Right lobe of liver (tissue), 6 donors: Measurements from ENCODE around the gene C16orf82. TPM values are rescaled to one million over a fixed set of nuclear protein-coding genes. Genes with fewer than 3 reads are reported as not detected.
"Not testable (repeated sequence)": the region's sequence is repeated elsewhere in the genome, so short reads cannot be mapped to it uniquely, and the experiment has no call there.

Source experiments
- ATAC-seq, 4 donors: fragments of 200-7000 bp; cut with Tn5 transposase; one replicate each; pipeline ENCODE4 v1.9.1; 2020; ENCODE audit warnings: mild to moderate bottlenecking in 4 of 4, moderate library complexity in 4 of 4
- DNase-seq, 3 donors: peaks; one replicate each; pipeline ENCODE4 v3.0.0-alpha.2; 2020
- H3K27ac ChIP-seq, 3 donors: fragments of 200-600 bp; one replicate each; pipeline ENCODE4 v1.8.0; 2022
- H3K27me3 ChIP-seq, 2 donors: fragments of 200-600 bp; one replicate each; pipeline ENCODE4 v1.8.0; 2022
- H3K36me3 ChIP-seq, 4 donors: fragments of 200-600 bp; sonication (generic) in 1 of 4; one replicate each; pipeline versions ENCODE4 v1.5.1 to v1.8.0; 2017 to 2022; ENCODE audit warnings: control low read depth in 1 of 4
- H3K4me1 ChIP-seq, 4 donors: fragments of 200-600 bp; sonication (generic) in 1 of 4; one replicate each; pipeline versions ENCODE4 v1.5.1 to v1.8.0; 2017 to 2022; ENCODE audit warnings: control low read depth in 1 of 4
- H3K4me3 ChIP-seq, 3 donors: fragments of 200-600 bp; one replicate each; pipeline ENCODE4 v1.8.0; 2022
- H3K9me3 ChIP-seq, 4 donors: fragments of 200-600 bp; sonication (generic) in 1 of 4; one replicate each; pipeline versions ENCODE4 v1.5.1 to v1.8.0; 2017 to 2022; ENCODE audit warnings: control low read depth in 1 of 4
- POLR2A ChIP-seq: fragments of 450-650 bp; IDR thresholded peaks from one replicate; pipeline ENCODE4 v1.6.1; 2017; ENCODE audit warnings: antibody characterized with exemption, mild to moderate bottlenecking
- WGBS: methylation state at CpG from one replicate; pipeline ENCODE4 v1.1.6; 2018; ENCODE audit warnings: low coverage, low lambda C conversion rate; ENCODE audit not compliant: insufficient coverage; ENCODE audit errors: missing lambda C conversion rate; 5-methylcytosine and 5-hydroxymethylcytosine counted together
- intact Hi-C, 2 donors: fragments of 100-400 bp; cut with DNase I; formaldehyde crosslinking; loops; one replicate each; pipeline versions ENCODE4 v1.11.2 to v1.14.1; 2022
- total RNA-seq, 6 experiments: library from RNA; depleted of rRNA in 2 of 6; stranded (reverse); fragments of >200 nt in 2 of 6; fragmentation: NEBNext Ultra II Directional in 3 of 6; extraction: Animal tissue kit (Norgen Biotek cat#: 25700) in 3 of 6; gene quantifications; one replicate each; pipeline versions ENCODE4 v1.1.0 to v1.2.4, GENCODE V29; 2016 to 2023
- TF ChIP-seq, protein P1 (sequence below), 4 donors: fragments of 200-600 bp in 3 of 4; fragments of 450-650 bp in 1 of 4; IDR thresholded peaks; one replicate each; pipeline versions ENCODE4 v1.5.1 to v1.8.0; 2016 to 2022; ENCODE audit warnings: antibody characterized with exemption in 4 of 4, mild to moderate bottlenecking in 2 of 4
- donor health status: DM: no; HTN: yes; CAD: no.
- donor health status: DM: no; HTN: no; CAD: no.
- donor health status: DM: no; HTN: no; CAD: no.
- donor health status: DM: no; HTN: yes; CAD: no.
- donor health status: DM: no; HTN: yes; CAD: no.

The C16orf82 gene
- total RNA-seq, 6 experiments from 2014 or later, result not detected

DNA sequence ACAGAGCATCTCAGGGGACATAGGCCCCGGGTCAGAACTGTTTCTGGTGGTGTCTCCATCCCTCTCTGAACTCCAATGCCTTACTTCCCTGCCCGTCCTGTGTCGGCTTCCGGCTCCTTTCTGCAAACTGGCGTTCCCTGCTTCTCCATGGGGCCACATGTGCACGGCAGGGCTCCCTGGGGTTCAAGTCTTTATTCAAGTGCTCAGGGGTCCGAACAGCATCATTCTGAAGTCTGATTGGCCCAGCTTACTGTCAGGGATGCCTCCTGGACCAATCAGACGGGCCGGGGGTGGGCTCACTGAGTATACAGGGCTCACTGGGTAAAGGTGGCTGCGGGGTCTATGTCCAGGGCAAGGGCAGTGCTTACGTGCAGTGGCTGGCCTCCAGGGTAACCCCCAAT is 17.1 kb downstream of the C16orf82 start:
- H3K9me3 ChIP-seq, result no peaks in the 10 kb centered on the region
- no peaks in the 10 kb centered on the region for H3K27me3 ChIP-seq
- no peaks in the 10 kb centered on the region for H3K36me3 ChIP-seq
- TF ChIP-seq POLR2A, result no peak
- TF ChIP-seq, protein P1, sequence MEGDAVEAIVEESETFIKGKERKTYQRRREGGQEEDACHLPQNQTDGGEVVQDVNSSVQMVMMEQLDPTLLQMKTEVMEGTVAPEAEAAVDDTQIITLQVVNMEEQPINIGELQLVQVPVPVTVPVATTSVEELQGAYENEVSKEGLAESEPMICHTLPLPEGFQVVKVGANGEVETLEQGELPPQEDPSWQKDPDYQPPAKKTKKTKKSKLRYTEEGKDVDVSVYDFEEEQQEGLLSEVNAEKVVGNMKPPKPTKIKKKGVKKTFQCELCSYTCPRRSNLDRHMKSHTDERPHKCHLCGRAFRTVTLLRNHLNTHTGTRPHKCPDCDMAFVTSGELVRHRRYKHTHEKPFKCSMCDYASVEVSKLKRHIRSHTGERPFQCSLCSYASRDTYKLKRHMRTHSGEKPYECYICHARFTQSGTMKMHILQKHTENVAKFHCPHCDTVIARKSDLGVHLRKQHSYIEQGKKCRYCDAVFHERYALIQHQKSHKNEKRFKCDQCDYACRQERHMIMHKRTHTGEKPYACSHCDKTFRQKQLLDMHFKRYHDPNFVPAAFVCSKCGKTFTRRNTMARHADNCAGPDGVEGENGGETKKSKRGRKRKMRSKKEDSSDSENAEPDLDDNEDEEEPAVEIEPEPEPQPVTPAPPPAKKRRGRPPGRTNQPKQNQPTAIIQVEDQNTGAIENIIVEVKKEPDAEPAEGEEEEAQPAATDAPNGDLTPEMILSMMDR (IDR thresholded peaks at IDR 0.05), result no peak
- no peaks in the 10 kb centered on the region for H3K4me1 ChIP-seq
- DNase-seq (no peak), ATAC-seq (no peak)
- H3K4me3 ChIP-seq, result no peak overlapping the region
- WGBS, result 30% methylated on average over 10 of the region's 11 CpGs
- H3K27ac ChIP-seq, result no peak overlapping the region
- intact Hi-C loops, result no loop called here

DNA sequence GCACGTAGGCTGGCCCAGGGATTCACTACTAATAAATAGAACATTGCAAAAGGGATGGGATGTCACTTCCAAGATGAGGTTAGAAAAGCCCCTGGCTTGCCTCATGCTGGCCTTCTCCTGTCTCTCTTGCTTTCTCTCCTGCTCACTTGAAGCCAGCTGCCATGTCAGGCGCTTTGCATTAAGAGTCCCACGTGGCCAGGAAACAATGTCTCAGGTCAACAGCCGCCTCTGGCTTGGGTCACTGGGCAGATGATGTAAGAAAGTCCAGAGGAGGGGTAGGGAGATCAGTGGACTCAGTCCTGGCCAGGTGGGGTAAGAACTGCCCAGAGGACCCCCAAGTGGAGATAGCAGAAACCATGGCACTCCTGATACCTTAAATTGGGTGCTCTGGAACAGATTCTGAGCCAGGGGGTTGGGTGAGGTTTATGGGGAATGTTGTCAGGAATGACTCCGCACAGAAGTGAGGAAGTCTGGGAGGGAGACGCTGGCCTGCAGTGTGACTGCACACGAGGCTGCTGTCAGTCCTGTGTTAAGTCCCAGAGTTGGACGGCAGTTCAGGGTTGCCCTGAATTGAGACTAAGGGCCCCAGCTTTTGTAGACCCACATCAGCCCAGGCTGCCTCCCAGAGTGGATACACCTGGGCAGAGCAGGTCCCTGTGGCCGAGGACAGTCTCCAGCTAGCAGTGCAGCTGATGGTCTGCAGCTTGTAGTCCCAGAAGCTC is 17.7 kb downstream of the C16orf82 start:
- H3K36me3 ChIP-seq, result no peaks in the 10 kb centered on the region
- no peaks in the 10 kb centered on the region for H3K4me1 ChIP-seq
- TF ChIP-seq POLR2A, result no peak
- 40% methylated on average over 3 of the region's 9 CpGs for WGBS
- no peak for DNase-seq
- intact Hi-C loops, result no loop called here
- H3K4me3 ChIP-seq, result no peak overlapping the region
- H3K27ac ChIP-seq, result no peak overlapping the region
- ATAC-seq, result no peak
- no peaks in the 10 kb centered on the region for H3K27me3 ChIP-seq
- H3K9me3 ChIP-seq, result no peaks in the 10 kb centered on the region

DNA sequence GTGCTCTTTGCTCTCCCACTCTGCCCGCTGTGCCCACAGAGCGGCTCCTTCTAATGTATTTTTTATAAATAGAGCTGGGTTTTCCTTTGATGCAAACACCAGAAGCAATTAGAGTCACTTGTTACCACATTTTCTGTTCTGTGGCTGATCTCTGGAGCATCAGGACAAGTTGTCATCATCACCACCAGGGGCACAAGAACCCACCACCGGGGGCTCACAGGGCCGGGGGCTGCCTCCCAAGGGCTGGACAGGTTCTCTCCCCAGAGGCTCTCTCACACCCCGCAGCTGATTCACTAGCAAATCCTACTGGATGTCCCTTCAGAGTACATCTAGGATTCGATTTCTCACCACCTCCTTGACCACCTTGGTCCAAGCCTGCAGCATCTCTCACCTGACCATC is 18.5 kb downstream of the C16orf82 start:
- Histone ChIP-seq H3K4me1 (no peaks in the 10 kb centered on the region), H3K9me3 (no peaks in the 10 kb centered on the region), H3K27ac (no peak overlapping the region), H3K27me3 (no peaks in the 10 kb centered on the region), H3K4me3 (no peak overlapping the region), H3K36me3 (no peaks in the 10 kb centered on the region)
- intact Hi-C loops, result no loop called here
- TF ChIP-seq POLR2A, result no peak
- DNase-seq (no peak), ATAC-seq (no peak)
- 47% methylated on average over 5 of the region's 6 CpGs for WGBS

DNA sequence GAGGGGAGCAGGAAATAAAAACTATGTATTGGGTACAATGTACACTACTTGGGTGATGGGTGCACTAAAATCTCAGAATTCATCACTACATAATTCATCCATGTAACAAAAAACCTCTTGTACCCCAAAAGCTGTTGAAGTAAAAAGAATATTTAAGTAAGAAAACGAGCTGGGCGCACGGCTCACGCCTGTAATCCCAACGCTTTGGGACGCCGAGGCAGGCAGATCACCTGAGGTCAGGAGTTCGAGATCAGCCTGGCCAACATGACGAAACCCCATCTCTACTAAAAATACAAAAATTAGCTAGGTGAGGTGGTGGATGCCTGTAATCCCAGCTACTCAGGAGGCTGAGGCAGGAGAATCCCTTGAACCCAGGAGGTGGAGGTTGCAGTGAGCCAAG is 19.3 kb downstream of the C16orf82 start:
- intact Hi-C loops, H3K4me1 ChIP-seq, DNase-seq, H3K9me3 ChIP-seq, H3K27me3 ChIP-seq, H3K36me3 ChIP-seq, H3K4me3 ChIP-seq, ATAC-seq, H3K27ac ChIP-seq: not testable (repeated sequence)
- 49% methylated on average over 5 of the region's 9 CpGs for WGBS

DNA sequence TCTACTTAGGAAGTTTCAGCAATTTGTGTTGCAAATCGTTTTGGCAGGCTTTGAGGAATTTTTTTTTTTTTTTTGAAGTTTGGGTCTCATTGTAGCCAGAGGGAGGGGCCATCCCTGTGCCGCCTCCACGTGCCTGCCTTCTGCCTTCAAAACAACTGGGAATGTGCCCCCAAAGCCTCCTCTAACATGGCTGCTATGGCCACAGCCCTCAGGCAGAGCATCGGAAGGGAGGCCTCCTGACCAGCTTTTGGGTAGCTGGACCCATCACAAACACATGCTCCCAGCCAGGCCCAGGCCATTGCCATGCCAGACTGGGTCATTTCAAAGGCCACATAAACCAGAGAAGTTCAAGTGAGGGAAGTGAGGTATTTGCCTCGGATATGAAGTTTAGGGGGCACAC is 21.5 kb downstream of the C16orf82 start:
- no peak overlapping the region for H3K4me3 ChIP-seq
- H3K9me3 ChIP-seq, result no peaks in the 10 kb centered on the region
- DNase-seq (no peak), ATAC-seq (no peak)
- WGBS, result 28% methylated on average over 5 of the region's 5 CpGs
- H3K27ac ChIP-seq, result no peak overlapping the region
- H3K27me3 ChIP-seq, result no peaks in the 10 kb centered on the region
- no peaks in the 10 kb centered on the region for H3K36me3 ChIP-seq
- no peak for TF ChIP-seq POLR2A
- TF ChIP-seq, protein P1 (IDR thresholded peaks at IDR 0.05), result no peak
- no peaks in the 10 kb centered on the region for H3K4me1 ChIP-seq
- intact Hi-C loops, result no loop called here

DNA sequence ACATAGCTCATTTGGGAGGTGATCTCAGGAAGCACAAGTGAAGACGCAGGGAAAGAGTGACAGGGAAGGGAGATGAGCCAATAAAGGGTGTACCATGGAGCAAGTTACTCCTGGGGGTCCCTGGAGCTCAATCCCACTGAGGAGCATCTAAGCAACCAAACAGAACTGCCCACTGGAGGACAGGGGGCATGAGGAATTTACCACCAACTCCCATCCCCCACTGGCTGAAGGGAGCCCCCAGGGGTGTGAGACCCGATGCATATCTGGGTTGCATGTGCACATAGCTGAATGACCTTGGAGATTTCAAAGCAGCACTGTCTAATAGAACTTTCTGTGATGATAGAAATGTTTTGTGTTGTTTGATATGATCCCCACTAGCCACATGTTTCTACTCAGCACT is 29.6 kb downstream of the C16orf82 start:
- intact Hi-C loops, result no loop called here
- no peak for TF ChIP-seq POLR2A
- TF ChIP-seq, protein P1 (IDR thresholded peaks at IDR 0.05), result no peak
- no peak for DNase-seq
- H3K4me1 ChIP-seq, result no peaks in the 10 kb centered on the region
- no peaks in the 10 kb centered on the region for H3K27me3 ChIP-seq
- 40% methylated on average over 1 of the region's 2 CpGs for WGBS
- H3K36me3 ChIP-seq, result no peaks in the 10 kb centered on the region
- no peak overlapping the region for H3K4me3 ChIP-seq
- ATAC-seq, result no peak
- no peak overlapping the region for H3K27ac ChIP-seq
- no peaks in the 10 kb centered on the region for H3K9me3 ChIP-seq
